CD4-positive, alpha-beta memory T cell (primary cell): ENCODE data around the gene USP54. TPM values are rescaled to one million over a fixed set of nuclear protein-coding genes. Genes with fewer than 3 reads are reported as not detected.
"Not testable (repeated sequence)": the region's sequence is repeated elsewhere in the genome, so short reads cannot be mapped to it uniquely, and the experiment has no call there.

Source experiments
- CTCF ChIA-PET: fragments of 350-600 bp; sonication (Branson Sonifier 250); formaldehyde crosslinking; loops from one replicate; lab custom pipeline; 2021; ENCODE audit warnings: inconsistent platforms; ENCODE audit not compliant: partially characterized antibody; lab: Charles Lee
- POLR2A ChIA-PET: fragments of 350-600 bp; sonication (Branson Sonifier 250); formaldehyde crosslinking; loops from one replicate; lab custom pipeline; 2021; ENCODE audit not compliant: partially characterized antibody; lab: Charles Lee
- DNase-seq, 5 donors: peaks; one replicate each; pipeline versions ENCODE4 v3.0.0 to v3.0.0-alpha.2; 2020 to 2022; ENCODE audit warnings: mixed read lengths in 1 of 5
- H3K27ac ChIP-seq: one replicate; pipeline ENCODE4 v1.7.0; 2013; ENCODE audit warnings: low read depth, low read length
- H3K27me3 ChIP-seq: 2 replicates; pipeline ENCODE4 v1.7.0; 2013; ENCODE audit warnings: mild to moderate bottlenecking, low read length, moderate library complexity; ENCODE audit not compliant: insufficient read depth
- H3K36me3 ChIP-seq: 2 replicates; pipeline ENCODE4 v1.7.0; 2013; ENCODE audit warnings: mild to moderate bottlenecking, low read length, moderate library complexity; ENCODE audit not compliant: insufficient read depth
- H3K4me1 ChIP-seq: 2 replicates; pipeline ENCODE4 v1.7.0; 2013; ENCODE audit warnings: mild to moderate bottlenecking, low read length, moderate library complexity; ENCODE audit not compliant: insufficient read depth
- H3K4me3 ChIP-seq, 2 donors: one replicate each; pipeline ENCODE4 v1.7.0; 2013; ENCODE audit warnings: low read length in 2 of 2, mild to moderate bottlenecking in 1 of 2
- H3K9me3 ChIP-seq, 2 donors: one replicate each; pipeline ENCODE4 v1.7.0; 2013; ENCODE audit warnings: low read length in 2 of 2, control low read depth in 1 of 2; ENCODE audit not compliant: control insufficient read depth in 1 of 2
- H3K27ac Mint-ChIP-seq, 7 donors: one replicate each; pipeline ENCODE4 v1.8.0; 2020 to 2021; ENCODE audit warnings: mixed read lengths in 7 of 7, mild to moderate bottlenecking in 6 of 7, inconsistent platforms in 3 of 7, moderate library complexity in 3 of 7
- H3K27me3 Mint-ChIP-seq, 2 donors: one replicate each; pipeline ENCODE4 v1.8.0; 2020 to 2021; ENCODE audit warnings: mixed read lengths in 2 of 2
- H3K36me3 Mint-ChIP-seq, 2 donors: one replicate each; pipeline ENCODE4 v1.8.0; 2020 to 2021; ENCODE audit warnings: mixed read lengths in 2 of 2, inconsistent platforms in 1 of 2, mild to moderate bottlenecking in 1 of 2
- H3K4me1 Mint-ChIP-seq, 4 donors: one replicate each; pipeline ENCODE4 v1.8.0; 2020 to 2021; ENCODE audit warnings: mixed read lengths in 4 of 4, mild to moderate bottlenecking in 1 of 4
- H3K4me3 Mint-ChIP-seq, 8 donors: one replicate each; pipeline ENCODE4 v1.8.0; 2020 to 2021; ENCODE audit warnings: mixed read lengths in 8 of 8, mild to moderate bottlenecking in 7 of 8, moderate library complexity in 6 of 8, inconsistent platforms in 3 of 8
- H3K9me3 Mint-ChIP-seq, 8 donors: one replicate each; pipeline ENCODE4 v1.8.0; 2020 to 2021; ENCODE audit warnings: mixed read lengths in 8 of 8, mild to moderate bottlenecking in 5 of 8, inconsistent platforms in 3 of 8, moderate library complexity in 1 of 8
- intact Hi-C: fragments of 100-400 bp; cut with micrococcal nuclease; formaldehyde crosslinking; loops from one replicate; pipeline ENCODE4 v1.15.1; 2023
- polyA plus RNA-seq, 2 donors: library from polyadenylated mRNA; unstranded; fragments of 300-500 nt; fragmentation: Illumina TruSeq; gene quantifications; one replicate each; pipeline ENCODE4 v1.2.3, GENCODE V29; 2021
- total RNA-seq, 2 experiments: library from RNA; stranded (reverse); gene quantifications; one replicate each; pipeline ENCODE4 v1.2.3, GENCODE V29; 2021

Gene USP54
- total and polyA plus RNA-seq, 4 experiments from 2014 or later, result 0.04 to 7.6 (median 4.4) TPM

GRCh38 chr10:73589563-73590126 lies 1.5 kb downstream of the USP54 start:
- no peaks in the 10 kb centered on the region for H3K9me3 ChIP-seq
- H3K4me1 ChIP-seq, result peaks cover 21% of the 10 kb centered on the region
- peak overlapping the region in 1 of 7 donors; percentile 18 for H3K27ac Mint-ChIP-seq
- DNase-seq, result no peak
- ChIA-PET POLR2A (no interaction called here), CTCF (no interaction called here)
- no peaks in the 10 kb centered on the region for H3K9me3 Mint-ChIP-seq
- H3K4me3 Mint-ChIP-seq, result no peak overlapping the region
- H3K36me3 Mint-ChIP-seq, result no peaks in the 10 kb centered on the region
- no peaks in the 10 kb centered on the region for H3K36me3 ChIP-seq
- intact Hi-C loops, result no loop called here
- H3K27me3 ChIP-seq, result no peaks in the 10 kb centered on the region
- H3K4me3 ChIP-seq, result no peak overlapping the region
- H3K27ac ChIP-seq, result no peak overlapping the region
- peaks cover 11 to 28% (median 16%) of the 10 kb centered on the region in 4 donors for H3K4me1 Mint-ChIP-seq
- no peaks in the 10 kb centered on the region for H3K27me3 Mint-ChIP-seq

GRCh38 chr10:73588656-73589055 lies 2.5 kb downstream of the USP54 start:
- Histone ChIP-seq H3K27ac (no peak overlapping the region), H3K36me3 (no peaks in the 10 kb centered on the region), H3K9me3 (no peaks in the 10 kb centered on the region), H3K4me1 (peaks cover 21% of the 10 kb centered on the region), H3K27me3 (no peaks in the 10 kb centered on the region), H3K4me3 (no peak overlapping the region)
- intact Hi-C loops, result no loop called here
- H3K36me3 Mint-ChIP-seq, result no peaks in the 10 kb centered on the region
- H3K27me3 Mint-ChIP-seq, result no peaks in the 10 kb centered on the region
- peak overlapping the region in 1 of 7 donors; percentile 1 for H3K27ac Mint-ChIP-seq
- ChIA-PET POLR2A (no interaction called here), CTCF (no interaction called here)
- H3K9me3 Mint-ChIP-seq, result no peaks in the 10 kb centered on the region
- peaks cover 11 to 28% (median 16%) of the 10 kb centered on the region in 4 donors for H3K4me1 Mint-ChIP-seq
- no peak for DNase-seq
- H3K4me3 Mint-ChIP-seq, result no peak overlapping the region

GRCh38 chr10:73586583-73586984 lies 4.6 kb downstream of the USP54 start:
- DNase-seq, result no peak
- intact Hi-C loops, result no loop called here
- ChIA-PET CTCF (no interaction called here), POLR2A (interaction anchor here (0.7 kb wide), 1 partner anchor 15 kb away, joined by 3 read pairs; no protein-coding TSS in a partner anchor)
- Mint-ChIP-seq H3K4me1 (peaks cover 6 to 15% (median 7%) of the 10 kb centered on the region in 4 donors), H3K4me3 (no peak overlapping the region), H3K27ac (no peak overlapping the region), H3K36me3 (no peaks in the 10 kb centered on the region), H3K27me3 (no peaks in the 10 kb centered on the region), H3K9me3 (no peaks in the 10 kb centered on the region)
- Histone ChIP-seq H3K36me3 (no peaks in the 10 kb centered on the region), H3K4me1 (peaks cover 12% of the 10 kb centered on the region), H3K4me3 (no peak overlapping the region), H3K27me3 (no peaks in the 10 kb centered on the region), H3K27ac (no peak overlapping the region), H3K9me3 (no peaks in the 10 kb centered on the region)

GRCh38 chr10:73585327-73585726 lies 5.8 kb downstream of the USP54 start:
- Histone ChIP-seq H3K27ac (no peak overlapping the region), H3K36me3 (no peaks in the 10 kb centered on the region), H3K9me3 (no peaks in the 10 kb centered on the region), H3K4me3 (no peak overlapping the region), H3K4me1 (no peaks in the 10 kb centered on the region), H3K27me3 (no peaks in the 10 kb centered on the region)
- H3K4me3 Mint-ChIP-seq, result no peak overlapping the region
- CTCF ChIA-PET, result no interaction called here
- H3K27ac Mint-ChIP-seq, result no peak overlapping the region
- H3K4me1 Mint-ChIP-seq, result peaks cover 0 to 7% (median under 1%) of the 10 kb centered on the region in 4 donors
- POLR2A ChIA-PET, result no interaction called here
- no peaks in the 10 kb centered on the region for H3K36me3 Mint-ChIP-seq
- no peaks in the 10 kb centered on the region for H3K27me3 Mint-ChIP-seq
- no peak for DNase-seq
- intact Hi-C loops, result no loop called here
- H3K9me3 Mint-ChIP-seq, result no peaks in the 10 kb centered on the region

GRCh38 chr10:73584737-73585136 lies 6.4 kb downstream of the USP54 start:
- H3K27me3 Mint-ChIP-seq, result no peaks in the 10 kb centered on the region
- Histone ChIP-seq H3K27ac (no peak overlapping the region), H3K36me3 (no peaks in the 10 kb centered on the region), H3K27me3 (no peaks in the 10 kb centered on the region), H3K4me3 (no peak overlapping the region), H3K4me1 (no peaks in the 10 kb centered on the region), H3K9me3 (no peaks in the 10 kb centered on the region)
- CTCF ChIA-PET, result no interaction called here
- no peaks in the 10 kb centered on the region for H3K9me3 Mint-ChIP-seq
- H3K4me1 Mint-ChIP-seq, result peaks cover 0 to 2% (median under 1%) of the 10 kb centered on the region in 4 donors
- no peak for DNase-seq
- H3K4me3 Mint-ChIP-seq, result peak overlapping the region in 1 of 8 donors; percentile 41
- intact Hi-C loops, result no loop called here
- POLR2A ChIA-PET, result no interaction called here
- no peaks in the 10 kb centered on the region for H3K36me3 Mint-ChIP-seq
- H3K27ac Mint-ChIP-seq, result no peak overlapping the region

- Histone ChIP-seq H3K4me3 (no peak overlapping the region), H3K27me3 (no peaks in the 10 kb centered on the region), H3K36me3 (no peaks in the 10 kb centered on the region), H3K4me1 (no peaks in the 10 kb centered on the region), H3K9me3 (no peaks in the 10 kb centered on the region), H3K27ac (no peak overlapping the region)
- H3K4me3 Mint-ChIP-seq, result no peak overlapping the region
- intact Hi-C loops, result no loop called here
- peaks cover 0 to 2% (median 0%) of the 10 kb centered on the region in 4 donors for H3K4me1 Mint-ChIP-seq
- no peak for DNase-seq
- POLR2A ChIA-PET, result no interaction called here
- H3K27me3 Mint-ChIP-seq, result no peaks in the 10 kb centered on the region
- H3K27ac Mint-ChIP-seq, result peak overlapping the region in 1 of 7 donors; percentile 32
- no peaks in the 10 kb centered on the region for H3K9me3 Mint-ChIP-seq
- H3K36me3 Mint-ChIP-seq, result no peaks in the 10 kb centered on the region
- CTCF ChIA-PET, result interaction anchor here (0.6 kb wide), 1 partner anchor 44 kb away, joined by 3 read pairs; no protein-coding TSS in a partner anchor
Measured at GRCh38 chr10:73581918-73582317, 9.2 kb downstream of the USP54 start.

- H3K27ac Mint-ChIP-seq, H3K27ac ChIP-seq, H3K27me3 ChIP-seq, H3K9me3 Mint-ChIP-seq, H3K36me3 ChIP-seq, H3K4me1 ChIP-seq, H3K4me3 ChIP-seq, intact Hi-C loops, H3K4me3 Mint-ChIP-seq, H3K27me3 Mint-ChIP-seq, H3K9me3 ChIP-seq, CTCF ChIA-PET, POLR2A ChIA-PET, H3K36me3 Mint-ChIP-seq, DNase-seq, H3K4me1 Mint-ChIP-seq: not testable (repeated sequence)
Measured at GRCh38 chr10:73578927-73579326, 12.2 kb downstream of the USP54 start.
